K562 (cell line): ENCODE results near the gene CALML3. TPM values are rescaled to one million over a fixed set of nuclear protein-coding genes. Genes with fewer than 3 reads are reported as not detected.

Source experiments
- CBX3 ChIP-seq, 2 experiments: IDR thresholded peaks; 1 replicate in 1 of 2; 2 replicates in 1 of 2; pipeline ENCODE4 v1.6.1; 2012; ENCODE audit warnings: inconsistent platforms in 2 of 2, low read length in 2 of 2, borderline replicate concordance in 1 of 2, control low read depth in 1 of 2
- CREBBP ChIP-seq: IDR thresholded peaks from one replicate; pipeline ENCODE4 v1.6.1; 2012; ENCODE audit warnings: low read depth, mild to moderate bottlenecking, control low read depth, inconsistent platforms, low read length
- ESRRA ChIP-seq: fragments of 450-650 bp; IDR thresholded peaks from 2 replicates; pipeline ENCODE4 v1.6.1; 2014; ENCODE audit warnings: low read depth, mild to moderate bottlenecking, moderate library complexity, borderline replicate concordance
- FUS ChIP-seq: fragments of 200-400 bp; formaldehyde crosslinking; optimal IDR thresholded peaks from 2 replicates; pipeline ENCODE3; 2017; ENCODE audit warnings: low read depth, low read length
- HDAC2 ChIP-seq: fragments of 450-650 bp; IDR thresholded peaks from 2 replicates; pipeline ENCODE4 v1.6.1; 2016; ENCODE audit warnings: mild to moderate bottlenecking
- HDAC3 ChIP-seq: fragments of 450-650 bp; IDR thresholded peaks from 2 replicates; pipeline ENCODE4 v1.6.1; 2018; ENCODE audit warnings: borderline replicate concordance, mild to moderate bottlenecking, moderate library complexity; ENCODE audit not compliant: partially characterized antibody
- MTA3 ChIP-seq: fragments of 450-650 bp; formaldehyde crosslinking; IDR thresholded peaks from 2 replicates; pipeline ENCODE4 v1.6.1; 2017; ENCODE audit warnings: mild to moderate bottlenecking, borderline replicate concordance
- RAD21 ChIP-seq, 2 experiments: fragments of 250-450 bp in 1 of 2; fragments of 450-650 bp in 1 of 2; sonication (Bioruptor Pico) in 1 of 2; formaldehyde crosslinking in 1 of 2; IDR thresholded peaks in 1 of 2; conservative IDR thresholded peaks in 1 of 2; 2 replicates each; pipeline versions ENCODE4 v1.4.0 to v1.8.0; 2020 to 2022; ENCODE audit warnings: mild to moderate bottlenecking in 2 of 2, moderate library complexity in 1 of 2
- RAD51 ChIP-seq: fragments of 450-650 bp; IDR thresholded peaks from 2 replicates; pipeline ENCODE4 v1.7.1; 2016; ENCODE audit warnings: low read depth, mild to moderate bottlenecking, borderline replicate concordance
- SIN3A ChIP-seq, 2 experiments: fragments of 150-350 bp in 1 of 2; IDR thresholded peaks; 2 replicates each; pipeline ENCODE4 v1.6.1; 2011 to 2016; ENCODE audit warnings: borderline replicate concordance in 2 of 2, low read depth in 2 of 2, low read length in 2 of 2, mild to moderate bottlenecking in 2 of 2, moderate library complexity in 2 of 2; ENCODE audit not compliant: control insufficient read depth in 1 of 2
- STAG1 ChIP-seq: sonication (generic); formaldehyde crosslinking; IDR thresholded peaks from 2 replicates; pipeline ENCODE4 v1.5.0; 2020; ENCODE audit warnings: missing genetic modification reagents, borderline replicate concordance
- ZEB2 ChIP-seq: fragments of 450-650 bp; IDR thresholded peaks from 2 replicates; pipeline ENCODE4 v1.6.1; 2016
- ZNF124 ChIP-seq: sonication (generic); formaldehyde crosslinking; IDR thresholded peaks from 2 replicates; pipeline ENCODE4 v1.8.1; 2022; ENCODE audit warnings: missing genetic modification reagents
- ZNF780A ChIP-seq: fragments of 250-450 bp; sonication (Bioruptor Pico); IDR thresholded peaks from 2 replicates; pipeline ENCODE4 v1.5.0; 2021; ENCODE audit warnings: mild to moderate bottlenecking
- polyA plus RNA-seq, 8 experiments: library from polyadenylated mRNA; depleted of rRNA in 4 of 8; stranded (reverse) in 5 of 8; unstranded in 3 of 8; fragments of >200 nt; fragmentation: Nextera tagmentation in 2 of 8; fragmentation: Illumina TruSeq in 1 of 8; extraction: Ambion mirVana in 2 of 8; extraction: Trizol in 1 of 8; gene quantifications; 2 replicates each; pipeline versions ENCODE4 v1.2.1 to v1.2.3, GENCODE V29; 2011 to 2014; ENCODE audit warnings: inconsistent platforms in 1 of 8, missing spikeins in 1 of 8
- total RNA-seq, 7 experiments: library from RNA; depleted of rRNA in 6 of 7; stranded (reverse); fragments of >200 nt in 6 of 7; fragmentation: Illumina TruSeq in 2 of 7; extraction: Trizol in 2 of 7; gene quantifications; 2 replicates each; pipeline versions ENCODE4 v1.2.1 to v1.2.3, GENCODE V29; 2011 to 2021; ENCODE audit warnings: low replicate concordance in 1 of 7
- TF ChIP-seq, protein P1 (sequence below): sonication (generic); formaldehyde crosslinking; IDR thresholded peaks from 2 replicates; pipeline ENCODE4 v1.5.0; 2020; ENCODE audit warnings: missing genetic modification reagents
- TF ChIP-seq, protein P2 (sequence below), 2 experiments: fragments of 450-650 bp in 1 of 2; sonication (generic) in 1 of 2; formaldehyde crosslinking in 1 of 2; IDR thresholded peaks in 1 of 2; conservative IDR thresholded peaks in 1 of 2; 2 replicates each; pipeline versions ENCODE4 v1.6.1 to v1.8.1; 2016 to 2023; ENCODE audit warnings: mild to moderate bottlenecking in 2 of 2, moderate library complexity in 2 of 2, inconsistent platforms in 1 of 2, missing genetic modification reagents in 1 of 2
- TF ChIP-seq, protein P3 (sequence below): fragments of 250-450 bp; sonication (Bioruptor Pico); IDR thresholded peaks from 2 replicates; pipeline ENCODE4 v1.8.0; 2022; ENCODE audit warnings: inconsistent platforms

CALML3 gene
- total and polyA plus RNA-seq, 9 of the 15 experiments (the other 6 are each of a cell fraction or from before 2014, with no cell fraction given), result not detected

DNA sequence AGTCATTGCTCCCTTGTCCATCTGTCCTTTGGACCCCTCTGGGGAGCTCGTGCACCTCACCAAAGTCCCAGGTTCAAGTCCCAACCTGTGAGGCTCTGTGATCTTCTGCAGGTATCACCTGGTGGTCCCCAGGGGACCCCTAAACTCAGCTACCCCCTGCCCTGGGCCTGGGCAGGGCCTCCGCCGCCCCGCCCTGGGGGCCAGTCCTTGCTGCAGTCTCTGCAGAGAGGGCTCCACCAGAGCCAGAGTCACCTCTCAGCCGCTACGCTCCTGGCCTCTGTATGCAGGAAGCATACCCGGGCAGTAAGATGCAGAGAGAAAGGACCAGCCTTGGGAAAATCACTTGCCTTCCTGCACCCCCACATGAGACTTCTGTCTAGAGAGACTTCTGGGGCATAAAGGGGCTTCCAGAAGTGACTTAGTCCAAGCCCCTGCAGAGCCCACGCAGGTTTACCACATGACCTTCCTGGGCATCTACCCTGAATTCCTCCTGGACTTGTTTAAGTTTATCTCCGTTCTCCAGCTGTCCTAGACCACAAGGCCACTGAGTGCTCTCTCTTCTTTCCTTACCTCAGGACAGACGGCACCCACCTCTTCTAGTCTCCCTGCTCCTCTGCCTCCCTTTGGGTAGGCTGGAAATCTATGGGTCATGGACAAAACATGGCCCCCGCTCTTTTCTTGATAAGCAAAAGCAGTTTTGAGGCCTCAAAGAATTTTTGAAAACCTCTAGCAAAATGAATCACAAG, 46.6 kb upstream of the CALML3 start (continued):
- TF ChIP-seq, protein P1, sequence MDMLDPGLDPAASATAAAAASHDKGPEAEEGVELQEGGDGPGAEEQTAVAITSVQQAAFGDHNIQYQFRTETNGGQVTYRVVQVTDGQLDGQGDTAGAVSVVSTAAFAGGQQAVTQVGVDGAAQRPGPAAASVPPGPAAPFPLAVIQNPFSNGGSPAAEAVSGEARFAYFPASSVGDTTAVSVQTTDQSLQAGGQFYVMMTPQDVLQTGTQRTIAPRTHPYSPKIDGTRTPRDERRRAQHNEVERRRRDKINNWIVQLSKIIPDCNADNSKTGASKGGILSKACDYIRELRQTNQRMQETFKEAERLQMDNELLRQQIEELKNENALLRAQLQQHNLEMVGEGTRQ, result no peak
- TF ChIP-seq RAD21 (CRISPR knock-in tag; conservative IDR thresholded peaks at IDR 0.05 in 1 of 2, IDR thresholded peaks at IDR 0.05 in 1 of 2) (no peak), SIN3A (IDR thresholded peaks at IDR 0.05; ENCODE audit: borderline replicate concordance in 2 of 2, control insufficient read depth in 1 of 2, low read depth in 2 of 2, low read length in 2 of 2) (no peak; a peak in 1 of 4 replicates), STAG1 (CRISPR knock-in tag) (no peak), FUS (no peak), MTA3 (0 out of 2 replicates have a peak, but pooled peaks have one; percentile 29), ZNF780A (CRISPR knock-in tag) (no peak), ZNF124 (CRISPR knock-in tag) (no peak), ZEB2 (no peak), HDAC3 (no peak), CREBBP (no peak), ESRRA (peak; percentile 65; the same call in 1 of the 2 replicates), HDAC2 (no peak), RAD51 (peak; percentile 32; the same call in 1 of the 2 replicates), CBX3 (IDR thresholded peaks at IDR 0.05; ENCODE audit: borderline replicate concordance in 1 of 2, low read length in 2 of 2) (0 out of 3 replicates have a peak, but pooled peaks of 1 of the 2 experiments have one; percentile 50)
- TF ChIP-seq, protein P2, sequence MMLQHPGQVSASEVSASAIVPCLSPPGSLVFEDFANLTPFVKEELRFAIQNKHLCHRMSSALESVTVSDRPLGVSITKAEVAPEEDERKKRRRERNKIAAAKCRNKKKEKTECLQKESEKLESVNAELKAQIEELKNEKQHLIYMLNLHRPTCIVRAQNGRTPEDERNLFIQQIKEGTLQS (IDR thresholded peaks at IDR 0.05), result no peak
- TF ChIP-seq, protein P2 (CRISPR knock-in tag; conservative IDR thresholded peaks at IDR 0.05), result no peak
- TF ChIP-seq, protein P3, sequence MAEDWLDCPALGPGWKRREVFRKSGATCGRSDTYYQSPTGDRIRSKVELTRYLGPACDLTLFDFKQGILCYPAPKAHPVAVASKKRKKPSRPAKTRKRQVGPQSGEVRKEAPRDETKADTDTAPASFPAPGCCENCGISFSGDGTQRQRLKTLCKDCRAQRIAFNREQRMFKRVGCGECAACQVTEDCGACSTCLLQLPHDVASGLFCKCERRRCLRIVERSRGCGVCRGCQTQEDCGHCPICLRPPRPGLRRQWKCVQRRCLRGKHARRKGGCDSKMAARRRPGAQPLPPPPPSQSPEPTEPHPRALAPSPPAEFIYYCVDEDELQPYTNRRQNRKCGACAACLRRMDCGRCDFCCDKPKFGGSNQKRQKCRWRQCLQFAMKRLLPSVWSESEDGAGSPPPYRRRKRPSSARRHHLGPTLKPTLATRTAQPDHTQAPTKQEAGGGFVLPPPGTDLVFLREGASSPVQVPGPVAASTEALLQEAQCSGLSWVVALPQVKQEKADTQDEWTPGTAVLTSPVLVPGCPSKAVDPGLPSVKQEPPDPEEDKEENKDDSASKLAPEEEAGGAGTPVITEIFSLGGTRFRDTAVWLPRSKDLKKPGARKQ (CRISPR knock-in tag), result no peak
